ENCODE data around the gene ANKRD30A.
"Not testable (repeated sequence)": the region's sequence is repeated elsewhere in the genome, so short reads cannot be mapped to it uniquely, and the experiment has no call there.

ANKRD30A gene

GRCh38 chr10:37246637-37247036 is 121.2 kb downstream of the ANKRD30A start:
- Histone ChIP-seq H3K4me3 (ENCODE audit: low read depth in 1 of 5, low read length in 5 of 5) (no peak overlapping the region), H3K27me3 (ENCODE audit: control insufficient read depth in 5 of 5, insufficient read depth in 4 of 5, low read length in 5 of 5) (no peaks in the 10 kb centered on the region), H3K9me3 (ENCODE audit: control insufficient read depth in 5 of 5, low read length in 5 of 5) (no peaks in the 10 kb centered on the region), H3K4me1 (ENCODE audit: control insufficient read depth in 5 of 5, insufficient read depth in 5 of 5, low read length in 5 of 5) (no peaks in the 10 kb centered on the region), H3K36me3 (ENCODE audit: control insufficient read depth in 5 of 5, insufficient read depth in 5 of 5, low read length in 5 of 5) (no peaks in the 10 kb centered on the region), H3K9ac (ENCODE audit: low read length in 5 of 5) (no peak overlapping the region), H3K27ac (ENCODE audit: low read depth, low read length) (no peak overlapping the region)

GRCh38 chr10:37255837-37256236 is 130.4 kb downstream of the ANKRD30A start:
- H3K9ac ChIP-seq (ENCODE audit: low read length in 5 of 5); H3K27ac ChIP-seq (ENCODE audit: low read depth, low read length); H3K4me1 ChIP-seq (ENCODE audit: control insufficient read depth in 5 of 5, insufficient read depth in 5 of 5, low read length in 5 of 5); H3K27me3 ChIP-seq (ENCODE audit: control insufficient read depth in 5 of 5, insufficient read depth in 4 of 5, low read length in 5 of 5); H3K4me3 ChIP-seq (ENCODE audit: low read depth in 1 of 5, low read length in 5 of 5); H3K9me3 ChIP-seq (ENCODE audit: control insufficient read depth in 5 of 5, low read length in 5 of 5); H3K36me3 ChIP-seq (ENCODE audit: control insufficient read depth in 5 of 5, insufficient read depth in 5 of 5, low read length in 5 of 5): not testable (repeated sequence)

DNA sequence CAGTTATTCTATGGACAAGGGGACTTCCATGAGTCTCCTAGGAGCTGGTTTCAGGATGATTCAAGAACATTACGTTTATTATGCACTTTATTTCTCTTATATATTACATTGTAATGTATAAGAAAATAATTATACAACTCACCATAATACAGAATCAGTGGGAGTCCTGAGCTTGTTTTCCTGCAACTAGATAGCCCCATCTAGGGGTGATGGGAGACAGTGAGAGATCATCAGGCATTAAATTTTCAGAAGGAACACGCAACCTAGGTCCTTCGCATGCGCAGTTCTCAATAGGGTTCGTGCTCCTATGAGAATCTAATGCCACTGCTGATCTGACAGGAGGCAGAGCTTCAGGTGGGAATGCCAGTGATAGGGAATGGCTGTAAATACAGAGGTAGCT is 137.9 kb downstream of the ANKRD30A start:
- Histone ChIP-seq H3K4me3 (ENCODE audit: low read depth in 1 of 5, low read length in 5 of 5) (no peak overlapping the region), H3K9me3 (ENCODE audit: control insufficient read depth in 5 of 5, low read length in 5 of 5) (no peaks in the 10 kb centered on the region), H3K36me3 (ENCODE audit: control insufficient read depth in 5 of 5, insufficient read depth in 5 of 5, low read length in 5 of 5) (no peaks in the 10 kb centered on the region), H3K27ac (ENCODE audit: low read depth, low read length) (no peak overlapping the region), H3K4me1 (ENCODE audit: control insufficient read depth in 5 of 5, insufficient read depth in 5 of 5, low read length in 5 of 5) (peaks cover 0 to 27% (median 8%) of the 10 kb centered on the region in 5 donors), H3K9ac (ENCODE audit: low read length in 5 of 5) (no peak overlapping the region), H3K27me3 (ENCODE audit: control insufficient read depth in 5 of 5, insufficient read depth in 4 of 5, low read length in 5 of 5) (no peaks in the 10 kb centered on the region)

DNA sequence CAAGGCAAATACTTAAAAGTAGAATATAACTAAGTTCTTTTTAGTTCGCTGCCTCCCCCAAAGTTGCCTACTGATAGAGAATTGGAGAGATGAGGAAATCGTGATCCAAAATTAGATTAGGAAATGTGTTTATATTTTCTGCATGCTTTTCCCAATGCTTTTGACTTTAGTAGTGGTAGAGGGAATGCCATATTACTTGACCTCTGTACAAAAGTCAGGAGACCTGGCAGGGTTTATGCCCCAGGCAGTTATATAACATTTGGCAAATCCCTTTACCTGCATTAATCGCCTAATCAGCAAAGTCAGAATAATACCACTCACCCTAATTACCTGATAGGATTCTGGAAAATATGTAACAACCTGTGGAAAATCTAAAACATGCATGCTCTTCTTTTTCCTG is 142.9 kb downstream of the ANKRD30A start:
- no peak overlapping the region for H3K4me3 ChIP-seq (ENCODE audit: low read depth in 1 of 5, low read length in 5 of 5)
- H3K27me3 ChIP-seq (ENCODE audit: control insufficient read depth in 5 of 5, insufficient read depth in 4 of 5, low read length in 5 of 5), result no peaks in the 10 kb centered on the region
- H3K9ac ChIP-seq (ENCODE audit: low read length in 5 of 5), result no peak overlapping the region
- H3K36me3 ChIP-seq (ENCODE audit: control insufficient read depth in 5 of 5, insufficient read depth in 5 of 5, low read length in 5 of 5), result no peaks in the 10 kb centered on the region
- H3K4me1 ChIP-seq (ENCODE audit: control insufficient read depth in 5 of 5, insufficient read depth in 5 of 5, low read length in 5 of 5), result peaks cover 0 to 16% (median 8%) of the 10 kb centered on the region in 5 donors
- no peaks in the 10 kb centered on the region for H3K9me3 ChIP-seq (ENCODE audit: control insufficient read depth in 5 of 5, low read length in 5 of 5)
- no peak overlapping the region for H3K27ac ChIP-seq (ENCODE audit: low read depth, low read length)

DNA sequence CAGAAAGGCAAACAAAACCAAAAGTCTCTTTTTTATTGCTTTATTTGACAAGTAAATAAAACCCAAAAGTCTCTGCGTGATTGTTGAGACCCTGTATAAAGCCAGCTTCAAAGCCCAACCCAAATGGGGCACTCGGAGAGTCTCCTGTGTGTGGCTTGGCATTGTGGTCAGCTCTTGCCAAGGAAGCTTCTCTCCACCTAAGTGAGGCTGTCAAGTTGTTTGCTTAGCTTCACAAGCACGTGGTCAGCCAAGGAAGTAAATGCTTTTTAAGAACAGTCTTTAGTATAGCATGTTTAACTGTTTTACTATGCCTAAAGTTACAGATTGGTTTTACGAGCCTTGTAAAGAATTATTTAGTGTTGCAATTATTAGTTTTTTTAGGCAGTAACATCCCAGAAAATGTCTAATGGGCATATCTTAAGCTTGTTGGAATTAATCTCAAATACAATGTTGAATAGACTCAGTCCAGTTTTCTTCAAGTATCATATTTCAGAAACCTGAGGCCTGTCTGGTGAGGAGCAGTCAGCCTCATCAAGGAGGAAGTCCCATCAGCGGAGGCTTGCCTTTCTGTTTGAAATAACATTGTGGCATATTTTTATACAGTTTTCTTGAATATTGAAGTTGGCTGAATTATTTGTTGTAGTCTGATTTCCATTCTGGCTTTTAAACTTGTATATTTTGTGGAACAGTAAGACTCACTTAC is 144.3 kb downstream of the ANKRD30A start:
- Histone ChIP-seq H3K36me3 (ENCODE audit: control insufficient read depth in 5 of 5, insufficient read depth in 5 of 5, low read length in 5 of 5) (no peaks in the 10 kb centered on the region), H3K27ac (ENCODE audit: low read depth, low read length) (no peak overlapping the region), H3K9me3 (ENCODE audit: control insufficient read depth in 5 of 5, low read length in 5 of 5) (no peaks in the 10 kb centered on the region), H3K27me3 (ENCODE audit: control insufficient read depth in 5 of 5, insufficient read depth in 4 of 5, low read length in 5 of 5) (no peaks in the 10 kb centered on the region), H3K4me1 (ENCODE audit: control insufficient read depth in 5 of 5, insufficient read depth in 5 of 5, low read length in 5 of 5) (peaks cover 0 to 16% (median 8%) of the 10 kb centered on the region in 5 donors), H3K9ac (ENCODE audit: low read length in 5 of 5) (no peak overlapping the region), H3K4me3 (ENCODE audit: low read depth in 1 of 5, low read length in 5 of 5) (no peak overlapping the region)

DNA sequence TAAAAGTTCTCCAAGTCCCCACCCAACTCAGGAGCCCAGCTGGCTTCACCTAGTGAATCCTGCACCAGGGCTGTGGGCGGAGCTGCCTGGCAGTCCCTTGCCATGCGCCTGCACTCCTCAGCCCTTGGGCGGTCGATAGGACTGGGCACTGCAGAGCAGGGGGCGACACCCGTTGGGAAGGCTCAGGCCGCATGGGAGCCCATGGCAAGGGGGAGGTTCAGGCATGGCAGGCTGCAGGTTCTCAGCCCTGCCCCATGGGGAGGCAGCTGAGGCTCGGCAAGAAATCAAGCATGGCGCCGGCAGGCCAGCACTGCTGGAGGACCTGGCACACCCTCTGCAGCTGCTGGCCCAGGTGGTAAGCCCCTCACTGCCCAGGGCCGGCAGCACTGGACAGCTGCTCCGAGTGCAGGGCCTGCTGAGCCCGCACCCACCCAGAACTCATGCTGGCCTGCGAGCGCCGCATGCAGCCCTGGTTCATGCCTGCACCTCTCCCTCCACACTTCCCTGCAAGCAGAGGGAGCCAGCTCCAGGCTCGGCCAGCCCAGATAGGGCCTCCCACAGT is 149.9 kb downstream of the ANKRD30A start:
- Histone ChIP-seq H3K27ac (ENCODE audit: low read depth, low read length) (no peak overlapping the region), H3K36me3 (ENCODE audit: control insufficient read depth in 5 of 5, insufficient read depth in 5 of 5, low read length in 5 of 5) (no peaks in the 10 kb centered on the region), H3K27me3 (ENCODE audit: control insufficient read depth in 5 of 5, insufficient read depth in 4 of 5, low read length in 5 of 5) (no peaks in the 10 kb centered on the region), H3K9me3 (ENCODE audit: control insufficient read depth in 5 of 5, low read length in 5 of 5) (peaks cover 0 to 5% (median 0%) of the 10 kb centered on the region in 5 donors), H3K4me3 (ENCODE audit: low read depth in 1 of 5, low read length in 5 of 5) (no peak overlapping the region), H3K4me1 (ENCODE audit: control insufficient read depth in 5 of 5, insufficient read depth in 5 of 5, low read length in 5 of 5) (no peaks in the 10 kb centered on the region), H3K9ac (ENCODE audit: low read length in 5 of 5) (no peak overlapping the region)

GRCh38 chr10:37285063-37285462 is 159.7 kb downstream of the ANKRD30A start:
- Histone ChIP-seq H3K9me3 (ENCODE audit: control insufficient read depth in 5 of 5, low read length in 5 of 5) (peaks cover 0 to 9% (median 6%) of the 10 kb centered on the region in 5 donors), H3K27me3 (ENCODE audit: control insufficient read depth in 5 of 5, insufficient read depth in 4 of 5, low read length in 5 of 5) (no peaks in the 10 kb centered on the region), H3K9ac (ENCODE audit: low read length in 5 of 5) (no peak overlapping the region), H3K4me1 (ENCODE audit: control insufficient read depth in 5 of 5, insufficient read depth in 5 of 5, low read length in 5 of 5) (peaks cover 0 to 5% (median 0%) of the 10 kb centered on the region in 5 donors), H3K36me3 (ENCODE audit: control insufficient read depth in 5 of 5, insufficient read depth in 5 of 5, low read length in 5 of 5) (peaks cover 0 to 3% (median 0%) of the 10 kb centered on the region in 5 donors), H3K4me3 (ENCODE audit: low read depth in 1 of 5, low read length in 5 of 5) (no peak overlapping the region), H3K27ac (ENCODE audit: low read depth, low read length) (no peak overlapping the region)

DNA sequence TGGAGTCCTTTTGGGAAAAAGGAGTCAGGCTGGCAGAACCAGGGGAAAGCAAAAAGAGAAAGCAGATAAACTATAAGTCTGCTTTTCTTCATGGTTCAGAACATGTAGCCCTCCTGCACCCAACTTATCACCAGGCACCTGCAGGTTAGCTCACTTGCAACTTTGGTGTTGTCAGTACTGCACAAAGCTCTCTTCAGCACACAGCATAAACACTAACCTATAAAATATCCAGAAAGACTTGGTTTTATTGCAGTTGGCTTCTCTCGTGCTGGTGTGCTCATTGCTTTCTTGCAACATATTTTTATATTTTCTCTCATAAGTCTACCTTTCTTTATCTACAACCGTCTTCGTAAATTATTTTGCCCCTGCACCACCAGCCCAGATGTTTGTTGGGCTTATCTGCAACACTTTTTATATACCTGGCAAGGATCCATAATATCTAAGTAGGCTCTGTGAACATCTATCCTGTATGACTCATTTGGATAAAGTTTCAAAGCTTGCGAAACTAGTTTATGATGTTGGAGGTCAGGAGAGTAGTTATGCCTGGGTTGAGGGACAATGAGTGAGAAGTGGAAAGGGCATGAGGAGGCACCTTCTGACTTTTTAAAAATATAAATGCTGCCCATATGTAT is 164.6 kb downstream of the ANKRD30A start:
- Histone ChIP-seq H3K27me3 (ENCODE audit: control insufficient read depth in 5 of 5, insufficient read depth in 4 of 5, low read length in 5 of 5) (no peaks in the 10 kb centered on the region), H3K36me3 (ENCODE audit: control insufficient read depth in 5 of 5, insufficient read depth in 5 of 5, low read length in 5 of 5) (peaks cover 0 to 3% (median 0%) of the 10 kb centered on the region in 5 donors), H3K9ac (ENCODE audit: low read length in 5 of 5) (no peak overlapping the region), H3K4me1 (ENCODE audit: control insufficient read depth in 5 of 5, insufficient read depth in 5 of 5, low read length in 5 of 5) (peaks cover 0 to 9% (median 0%) of the 10 kb centered on the region in 5 donors), H3K9me3 (ENCODE audit: control insufficient read depth in 5 of 5, low read length in 5 of 5) (peaks cover 0 to 6% (median 5%) of the 10 kb centered on the region in 5 donors), H3K4me3 (ENCODE audit: low read depth in 1 of 5, low read length in 5 of 5) (no peak overlapping the region), H3K27ac (ENCODE audit: low read depth, low read length) (no peak overlapping the region)

GRCh38 chr10:37301271-37301670 is 175.9 kb downstream of the ANKRD30A start:
- Histone ChIP-seq H3K36me3 (ENCODE audit: control insufficient read depth in 5 of 5, insufficient read depth in 5 of 5, low read length in 5 of 5) (no peaks in the 10 kb centered on the region), H3K27me3 (ENCODE audit: control insufficient read depth in 5 of 5, insufficient read depth in 4 of 5, low read length in 5 of 5) (no peaks in the 10 kb centered on the region), H3K9ac (ENCODE audit: low read length in 5 of 5) (no peak overlapping the region), H3K4me1 (ENCODE audit: control insufficient read depth in 5 of 5, insufficient read depth in 5 of 5, low read length in 5 of 5) (peaks cover 0 to 6% (median 4%) of the 10 kb centered on the region in 5 donors), H3K9me3 (ENCODE audit: control insufficient read depth in 5 of 5, low read length in 5 of 5) (peaks cover 0 to 3% (median 2%) of the 10 kb centered on the region in 5 donors), H3K4me3 (ENCODE audit: low read depth in 1 of 5, low read length in 5 of 5) (no peak overlapping the region), H3K27ac (ENCODE audit: low read depth, low read length) (no peak overlapping the region)

DNA sequence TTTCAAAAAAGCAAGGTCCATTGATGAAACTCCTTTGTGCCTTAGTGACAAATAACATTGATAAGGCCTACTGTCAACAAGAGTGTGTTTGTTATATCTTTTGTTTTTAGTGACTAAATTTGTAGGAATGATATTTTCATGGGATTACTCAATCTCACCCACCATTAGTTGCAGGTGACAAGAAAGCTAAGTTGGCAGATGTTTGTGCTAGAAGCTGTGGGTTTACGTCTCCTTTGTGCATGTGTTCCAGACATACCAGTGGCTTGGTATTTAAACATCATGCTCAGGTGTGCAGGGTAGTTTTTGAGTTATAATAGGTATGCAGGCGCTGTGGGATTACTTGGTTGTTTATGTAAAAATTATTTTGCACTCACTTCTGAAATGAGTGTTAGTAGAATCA is 178.6 kb downstream of the ANKRD30A start:
- Histone ChIP-seq H3K27ac (ENCODE audit: low read depth, low read length) (no peak overlapping the region), H3K9ac (ENCODE audit: low read length in 5 of 5) (no peak overlapping the region), H3K9me3 (ENCODE audit: control insufficient read depth in 5 of 5, low read length in 5 of 5) (peaks cover 0 to 3% (median 2%) of the 10 kb centered on the region in 5 donors), H3K27me3 (ENCODE audit: control insufficient read depth in 5 of 5, insufficient read depth in 4 of 5, low read length in 5 of 5) (no peaks in the 10 kb centered on the region), H3K36me3 (ENCODE audit: control insufficient read depth in 5 of 5, insufficient read depth in 5 of 5, low read length in 5 of 5) (peaks cover 0 to 5% (median 0%) of the 10 kb centered on the region in 5 donors), H3K4me3 (ENCODE audit: low read depth in 1 of 5, low read length in 5 of 5) (no peak overlapping the region), H3K4me1 (ENCODE audit: control insufficient read depth in 5 of 5, insufficient read depth in 5 of 5, low read length in 5 of 5) (peaks cover 0 to under 1% (median 0%) of the 10 kb centered on the region in 5 donors)

Data from subcutaneous abdominal adipose tissue (tissue), 5 donors.